Amniotic stem cell (primary cell): ENCODE measurements around the gene HSFX1.

Experiments
- DNase-seq: peaks from one replicate; lab custom pipeline; 2025; lab: John Stamatoyannopoulos, UW

HSFX1 gene

DNA sequence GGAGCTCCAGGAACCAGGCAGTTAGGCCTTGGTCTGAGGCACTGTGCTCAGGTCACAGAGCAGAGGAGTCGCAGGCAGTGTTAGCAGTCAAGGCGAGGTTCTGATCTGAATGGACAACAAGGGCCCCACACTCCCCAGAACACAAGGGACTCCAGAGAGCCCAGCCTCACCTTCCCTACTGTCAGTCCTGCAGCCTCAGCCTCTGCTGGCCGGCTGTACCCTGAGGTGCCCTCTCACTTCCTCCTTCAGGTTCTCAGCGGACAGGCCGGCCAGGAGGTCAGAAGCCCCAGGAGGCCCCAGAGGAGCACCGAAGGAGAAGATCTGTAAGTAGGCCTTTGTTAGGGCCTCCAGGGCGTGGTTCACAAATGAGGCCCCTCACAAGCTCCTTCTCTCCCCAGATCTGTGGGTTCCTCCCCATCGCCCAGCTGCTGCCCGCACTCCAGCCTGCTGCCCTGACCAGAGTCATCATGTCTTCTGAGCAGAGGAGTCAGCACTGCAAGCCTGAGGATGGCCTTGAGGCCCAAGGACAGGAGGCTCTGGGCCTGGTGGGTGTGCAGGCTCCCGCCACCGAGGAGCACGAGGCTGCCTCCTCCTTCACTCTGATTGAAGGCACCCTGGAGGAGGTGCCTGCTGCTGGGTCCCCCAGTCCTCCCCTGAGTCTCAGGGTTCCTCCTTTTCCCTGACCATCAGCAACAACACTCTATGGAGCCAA is 34.0 kb downstream of the HSFX1 start:
- no peak for DNase-seq

DNA sequence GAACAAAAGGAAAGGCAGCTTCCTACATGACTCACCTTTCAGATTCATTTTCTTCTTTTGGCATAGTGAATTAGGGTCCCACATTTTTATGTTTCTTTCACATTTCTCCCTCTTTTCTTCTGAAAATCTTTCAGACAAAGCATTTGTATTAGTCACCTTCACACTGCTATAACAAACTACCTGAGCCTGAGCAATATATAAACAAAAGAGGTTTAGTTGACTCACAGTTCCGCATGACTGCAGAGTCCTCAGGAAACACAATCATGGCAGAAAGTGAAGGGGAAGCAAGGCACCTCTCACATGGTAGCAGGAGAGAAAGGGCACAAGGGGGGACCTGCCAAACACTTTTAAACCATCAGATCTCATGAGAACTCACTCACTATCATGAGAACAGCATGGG is 44.8 kb downstream of the HSFX1 start:
- DNase-seq: no peak

DNA sequence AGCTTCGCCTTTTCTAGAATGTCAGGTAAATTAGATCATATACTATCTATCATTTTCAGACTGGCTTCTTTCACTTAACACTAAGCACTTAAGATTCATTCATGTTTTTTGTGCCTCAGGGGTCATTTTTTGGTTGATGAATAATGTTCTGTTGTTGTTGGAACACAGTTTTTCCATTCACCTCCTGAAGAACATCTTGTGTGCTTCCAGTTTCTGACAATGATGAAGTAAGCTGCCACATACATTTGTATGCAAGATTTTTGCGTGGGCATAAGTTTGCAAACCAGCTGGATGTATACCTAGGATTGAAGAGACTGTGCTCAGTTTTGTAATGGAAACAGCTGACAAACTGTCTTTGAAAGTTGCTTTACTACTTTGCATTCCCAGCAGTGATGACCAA is 45.5 kb downstream of the HSFX1 start:
- no peak for DNase-seq

DNA sequence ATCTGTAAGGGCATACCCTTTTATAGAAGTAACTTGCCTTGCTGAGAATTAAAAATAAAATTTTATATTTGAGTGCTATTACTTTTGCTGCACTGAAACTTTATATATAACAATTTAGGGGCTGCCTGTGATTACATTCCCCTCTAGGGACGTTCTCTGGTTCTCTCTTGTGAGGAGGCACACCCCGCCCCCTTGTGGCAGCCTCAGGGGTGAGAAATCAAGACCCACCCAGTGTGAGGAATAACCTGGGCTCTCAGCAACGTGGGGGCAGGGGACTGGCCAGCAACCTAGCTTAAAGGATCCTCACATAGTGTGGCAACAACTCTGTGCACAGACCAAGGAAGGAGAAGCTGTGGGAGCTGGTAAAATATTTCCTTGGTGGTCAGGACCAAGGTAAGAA is 51.6 kb downstream of the HSFX1 start:
- DNase-seq: no peak
